H9 (cell line): ENCODE results near the gene EXOC2. TPM values are rescaled to one million over a fixed set of nuclear protein-coding genes. Genes with fewer than 3 reads are reported as not detected.
A peak's percentile ranks its signal among the peaks of the same experiment; 100 is the strongest.

ENCODE experiments used
- DNase-seq: peaks from one replicate; pipeline ENCODE4 v3.0.0-alpha.2; 2017
- H2AFZ ChIP-seq: one replicate; pipeline ENCODE4 v1.6.1; 2013; ENCODE audit warnings: mild to moderate bottlenecking, low read length, control low read depth, moderate library complexity
- H2AK5ac ChIP-seq: 2 replicates; pipeline ENCODE4 v1.6.1; 2013; ENCODE audit warnings: low read length, control low read depth, mixed read lengths; ENCODE audit not compliant: insufficient read length
- H2BK120ac ChIP-seq: one replicate; pipeline ENCODE4 v1.6.1; 2013; ENCODE audit warnings: low read depth, mild to moderate bottlenecking, low read length, control low read depth, inconsistent platforms; ENCODE audit not compliant: poor library complexity, severe bottlenecking
- H2BK12ac ChIP-seq: 2 replicates; pipeline ENCODE4 v1.6.1; 2013; ENCODE audit warnings: low read length, control low read depth, mixed read lengths, low read depth; ENCODE audit not compliant: insufficient read length
- H2BK15ac ChIP-seq: 2 replicates; pipeline ENCODE4 v1.6.1; 2013; ENCODE audit warnings: low read depth, low read length, control low read depth
- H2BK20ac ChIP-seq: one replicate; pipeline ENCODE4 v1.6.1; 2013; ENCODE audit warnings: low read depth, mild to moderate bottlenecking, low read length, control low read depth, inconsistent platforms; ENCODE audit not compliant: poor library complexity, severe bottlenecking
- H2BK5ac ChIP-seq: 2 replicates; pipeline ENCODE4 v1.6.1; 2013; ENCODE audit warnings: low read length, control low read depth, mixed read lengths; ENCODE audit not compliant: insufficient read length
- H3K14ac ChIP-seq: 2 replicates; pipeline ENCODE4 v1.6.1; 2013; ENCODE audit warnings: low read length, control low read depth; ENCODE audit not compliant: insufficient read depth
- H3K18ac ChIP-seq: 2 replicates; pipeline ENCODE4 v1.6.1; 2013; ENCODE audit warnings: low read depth, mild to moderate bottlenecking, mixed read lengths, low read length, control low read depth; ENCODE audit not compliant: insufficient read length
- H3K23ac ChIP-seq: 2 replicates; pipeline ENCODE4 v1.6.1; 2013; ENCODE audit warnings: low read length, control low read depth, mixed read lengths, low read depth; ENCODE audit not compliant: insufficient read length
- H3K23me2 ChIP-seq: 2 replicates; pipeline ENCODE4 v1.6.1; 2013; ENCODE audit warnings: low read depth, mild to moderate bottlenecking, mixed read lengths, low read length, control low read depth; ENCODE audit not compliant: insufficient read length, poor library complexity, severe bottlenecking
- H3K27ac ChIP-seq: 2 replicates; pipeline ENCODE4 v1.5.1; 2013; ENCODE audit warnings: low read length, control low read depth, mixed read lengths, low read depth; ENCODE audit not compliant: insufficient read length
- H3K27me3 ChIP-seq: 2 replicates; pipeline ENCODE4 v1.6.1; 2013; ENCODE audit warnings: low read length, control low read depth, inconsistent platforms; ENCODE audit not compliant: insufficient read depth
- H3K4ac ChIP-seq: 2 replicates; pipeline ENCODE4 v1.6.1; 2013; ENCODE audit warnings: low read depth, mild to moderate bottlenecking, control low read depth, inconsistent platforms, low read length, moderate library complexity
- H3K4me1 ChIP-seq: 2 replicates; pipeline ENCODE4 v1.6.1; 2013; ENCODE audit warnings: low read length, control low read depth, inconsistent platforms; ENCODE audit not compliant: insufficient read depth
- H3K4me2 ChIP-seq: 2 replicates; pipeline ENCODE4 v1.6.1; 2013; ENCODE audit warnings: low read length, control low read depth, mixed read lengths; ENCODE audit not compliant: insufficient read length, insufficient read depth
- H3K56ac ChIP-seq: 2 replicates; pipeline ENCODE4 v1.6.1; 2013; ENCODE audit warnings: low read depth, mild to moderate bottlenecking, mixed read lengths, low read length, control low read depth; ENCODE audit not compliant: insufficient read length
- H3K79me1 ChIP-seq: 2 replicates; pipeline ENCODE4 v1.6.1; 2013; ENCODE audit warnings: low read depth, mild to moderate bottlenecking, moderate library complexity, low read length, control low read depth, inconsistent platforms; ENCODE audit not compliant: insufficient read depth, poor library complexity, severe bottlenecking
- H3K79me2 ChIP-seq: 2 replicates; pipeline ENCODE4 v1.6.1; 2013; ENCODE audit warnings: low read length, control low read depth, inconsistent platforms; ENCODE audit not compliant: insufficient read depth
- H3K9ac ChIP-seq: 2 replicates; pipeline ENCODE4 v1.6.1; 2013; ENCODE audit warnings: low read length, control low read depth, mixed read lengths; ENCODE audit not compliant: insufficient read length; ENCODE audit errors: extremely low read depth
- H3K9me3 ChIP-seq: one replicate; pipeline ENCODE4 v1.6.1; 2013; ENCODE audit warnings: low read depth, low read length, inconsistent platforms; ENCODE audit not compliant: control insufficient read depth
- H3T11ph ChIP-seq: one replicate; pipeline ENCODE4 v1.6.1; 2013; ENCODE audit warnings: mild to moderate bottlenecking, low read length, control low read depth, inconsistent platforms
- H4K20me1 ChIP-seq: one replicate; pipeline ENCODE4 v1.6.1; 2013; ENCODE audit not compliant: control insufficient read depth, insufficient read length, insufficient read depth
- H4K5ac ChIP-seq: 2 replicates; pipeline ENCODE4 v1.6.1; 2013; ENCODE audit warnings: low read depth, mild to moderate bottlenecking, mixed read lengths, low read length, control low read depth; ENCODE audit not compliant: insufficient read length
- H4K8ac ChIP-seq: replicated peaks from 2 replicates; pipeline ENCODE4 v1.6.1; 2013; ENCODE audit warnings: low read length, control low read depth, mixed read lengths, low read depth; ENCODE audit not compliant: insufficient read length
- H4K91ac ChIP-seq: 2 replicates; pipeline ENCODE4 v1.6.1; 2013; ENCODE audit warnings: low read depth, mild to moderate bottlenecking, moderate library complexity, mixed read lengths, low read length, control low read depth; ENCODE audit not compliant: insufficient read length
- H3K27ac Mint-ChIP-seq, 3 experiments: 2 replicates in 2 of 3; 3 replicates in 1 of 3; pipeline ENCODE4 v1.8.0; 2020 to 2021; ENCODE audit warnings: mixed read lengths in 3 of 3, mild to moderate bottlenecking in 1 of 3, moderate library complexity in 1 of 3
- H3K27me3 Mint-ChIP-seq: 2 replicates; pipeline ENCODE4 v1.8.0; 2021; ENCODE audit warnings: low read depth, mild to moderate bottlenecking, moderate library complexity, mixed read lengths
- H3K36me3 Mint-ChIP-seq, 3 experiments: 2 replicates in 2 of 3; 3 replicates in 1 of 3; pipeline ENCODE4 v1.8.0; 2020 to 2021; ENCODE audit warnings: low read depth in 3 of 3, mixed read lengths in 3 of 3; ENCODE audit not compliant: insufficient read depth in 1 of 3
- H3K4me1 Mint-ChIP-seq, 2 experiments: 2 replicates each; pipeline ENCODE4 v1.8.0; 2020; ENCODE audit warnings: mixed read lengths in 2 of 2
- H3K4me3 Mint-ChIP-seq, 2 experiments: 2 replicates in 1 of 2; 3 replicates in 1 of 2; pipeline ENCODE4 v1.8.0; 2020 to 2021; ENCODE audit warnings: mild to moderate bottlenecking in 2 of 2, mixed read lengths in 2 of 2, moderate library complexity in 1 of 2
- H3K9me3 Mint-ChIP-seq, 2 experiments: 2 replicates in 1 of 2; 3 replicates in 1 of 2; pipeline ENCODE4 v1.8.0; 2020; ENCODE audit warnings: mild to moderate bottlenecking in 2 of 2, mixed read lengths in 2 of 2, moderate library complexity in 1 of 2
- CTCF ChIP-seq: fragments of 200-600 bp; sonication (generic); conservative IDR thresholded peaks from 3 replicates; pipeline ENCODE4 v1.8.0; 2021; ENCODE audit warnings: antibody characterized with exemption, mild to moderate bottlenecking
- WGBS: extraction: QIAGEN DNeasy Blood & Tissue Kit; methylation state at CpG from one replicate; pipeline ENCODE4 v1.1.7; 2013; ENCODE audit warnings: missing lambda C conversion rate, low lambda C conversion rate, mixed read lengths; ENCODE audit not compliant: insufficient read length; ENCODE audit errors: extremely low coverage; 5-methylcytosine and 5-hydroxymethylcytosine counted together
- total RNA-seq: library from RNA; stranded (reverse); gene quantifications from 2 replicates; pipeline ENCODE4 v1.2.1, GENCODE V29; 2021

EXOC2 gene
- total RNA-seq, 1 experiment from 2014 or later = 29.9 TPM

DNA sequence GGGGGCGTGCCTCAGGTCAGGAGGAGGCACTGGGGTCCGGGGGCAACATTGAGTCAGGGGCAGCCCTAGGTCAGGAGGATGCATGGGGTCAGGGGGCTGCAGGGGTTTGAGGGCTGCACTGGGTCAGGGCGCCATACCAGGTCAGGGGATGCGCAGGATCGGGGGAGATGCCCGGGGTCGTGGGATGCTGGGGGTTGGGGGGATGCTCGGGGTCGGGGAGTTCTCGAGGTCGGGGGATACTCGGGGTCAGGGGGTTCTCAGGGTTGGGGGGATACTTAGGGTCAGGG is 727 bp upstream of the EXOC2 start:
- Histone ChIP-seq H3K27me3 (no peaks in the 10 kb centered on the region), H3K4ac (no peak overlapping the region), H2BK15ac (no peak overlapping the region), H2BK12ac (no peak overlapping the region), H4K20me1 (no peaks in the 10 kb centered on the region), H2AK5ac (no peak overlapping the region), H3K23ac (no peak overlapping the region), H3K18ac (no peak overlapping the region), H2BK120ac (no peak overlapping the region), H2BK20ac (no peak overlapping the region), H2BK5ac (no peak overlapping the region), H3K14ac (no peak overlapping the region), H3K27ac (no peak overlapping the region), H2AFZ (no peak overlapping the region), H3K23me2 (peaks cover 3% of the 10 kb centered on the region), H4K5ac (no peak overlapping the region), H3K4me2 (peak overlapping the region; percentile 46), H3K79me2 (peaks cover 20% of the 10 kb centered on the region; the same call in 1 of the 2 replicates), H4K8ac (no peak overlapping the region), H3K56ac (no peak overlapping the region), H3K9ac (no peak overlapping the region), H3T11ph (no peak overlapping the region), H3K9me3 (no peaks in the 10 kb centered on the region), H4K91ac (no peak overlapping the region), H3K4me1 (peaks cover 2% of the 10 kb centered on the region; the same call in 1 of the 2 replicates), H3K79me1 (no peaks in the 10 kb centered on the region)
- peaks cover 23 to 41% of the 10 kb centered on the region in 2 experiments for H3K4me1 Mint-ChIP-seq
- no CpG with 5 or more reads among the region's 12 CpGs for WGBS
- H3K9me3 Mint-ChIP-seq = no peaks in the 10 kb centered on the region
- H3K36me3 Mint-ChIP-seq = peaks cover 0 to 5% (median 5%) of the 10 kb centered on the region in 3 experiments; a peak in 5 of 7 replicates
- no peaks in the 10 kb centered on the region for H3K27me3 Mint-ChIP-seq
- H3K4me3 Mint-ChIP-seq = peak overlapping the region; percentile 95 to 96
- no peak for DNase-seq
- no peak for TF ChIP-seq CTCF
- H3K27ac Mint-ChIP-seq = no peak overlapping the region
